OCI-M1 (cell line): ENCODE data around the gene FAM174A.
"Not testable (repeated sequence)": the region's sequence is repeated elsewhere in the genome, so short reads cannot be mapped to it uniquely, and the experiment has no call there.

ENCODE experiments used
- DNase-seq: peaks from one replicate; lab custom pipeline; 2025; lab: John Stamatoyannopoulos, UW

FAM174A gene

DNA sequence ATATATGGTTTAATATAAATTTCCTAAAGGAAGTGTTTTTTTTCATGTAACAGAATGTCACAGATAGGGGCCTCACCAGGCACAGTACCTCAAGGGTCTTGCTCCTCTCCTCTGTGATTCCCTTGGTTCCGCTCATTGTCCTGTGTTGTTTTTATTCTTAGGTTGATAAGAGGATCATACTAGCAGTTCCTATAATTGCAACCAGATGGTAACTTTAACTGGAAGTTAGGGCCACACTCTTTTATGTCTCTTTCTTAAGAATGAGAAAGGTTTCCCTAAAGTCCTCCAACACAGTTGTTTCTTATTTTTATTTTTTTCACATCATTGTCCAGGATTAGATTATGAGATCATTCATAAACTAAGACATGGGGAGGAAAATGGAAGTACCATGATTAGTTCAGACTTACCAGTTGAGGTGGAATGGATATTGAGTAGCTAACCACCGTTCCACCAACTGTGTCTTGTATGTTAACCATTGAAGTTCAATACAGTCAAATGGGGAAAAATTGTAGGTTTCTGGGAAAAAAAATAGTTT lies 41.1 kb downstream of the FAM174A start:
- no peak for DNase-seq

GRCh38 chr5:100577506-100577905 lies 42.3 kb downstream of the FAM174A start:
- DNase-seq = no peak

DNA sequence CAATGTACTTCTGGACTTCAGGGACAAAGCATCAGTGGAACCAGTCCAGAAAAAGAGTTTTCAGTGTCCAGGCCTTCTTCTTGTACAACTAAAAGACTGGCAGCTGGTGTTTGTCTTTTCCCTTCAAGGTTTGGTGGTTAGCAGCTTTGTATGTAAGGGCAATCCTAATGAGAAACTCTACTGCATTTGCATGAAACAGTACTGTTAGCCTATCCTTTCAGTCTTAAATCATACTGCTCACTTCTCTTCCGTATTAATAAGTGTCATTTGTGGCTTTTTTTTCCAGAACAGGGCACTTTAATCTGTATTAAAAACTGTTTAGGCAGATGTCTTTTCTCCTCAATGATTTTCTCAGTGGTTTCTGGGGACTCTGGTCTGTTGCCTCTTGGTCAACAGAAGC lies 48.9 kb downstream of the FAM174A start:
- no peak for DNase-seq

- no peak for DNase-seq
These were observed 49.7 kb downstream of the FAM174A start for GRCh38 chr5:100584889-100585288.

DNA sequence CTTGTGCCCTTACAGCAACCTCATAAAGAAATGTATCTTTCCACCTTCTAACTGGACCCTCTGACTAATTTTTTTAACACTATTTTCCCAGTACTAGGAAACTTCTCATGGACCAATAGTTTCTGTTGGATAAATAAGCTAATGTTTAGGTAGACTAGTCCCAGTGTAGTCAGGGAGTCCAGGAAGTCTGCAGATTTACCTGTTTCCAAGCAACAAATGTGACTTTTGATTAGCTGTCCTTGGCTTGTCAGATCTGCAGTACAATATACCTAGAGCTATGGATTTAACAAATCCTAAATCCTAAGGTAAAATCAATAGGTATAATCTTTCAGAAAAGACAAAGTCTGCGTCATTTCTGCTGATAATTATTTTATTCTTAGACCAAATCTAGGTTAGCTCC lies 55.7 kb downstream of the FAM174A start:
- no peak for DNase-seq

- peak; percentile 65 for DNase-seq
These were observed 60.1 kb downstream of the FAM174A start for GRCh38 chr5:100595152-100595811.

DNA sequence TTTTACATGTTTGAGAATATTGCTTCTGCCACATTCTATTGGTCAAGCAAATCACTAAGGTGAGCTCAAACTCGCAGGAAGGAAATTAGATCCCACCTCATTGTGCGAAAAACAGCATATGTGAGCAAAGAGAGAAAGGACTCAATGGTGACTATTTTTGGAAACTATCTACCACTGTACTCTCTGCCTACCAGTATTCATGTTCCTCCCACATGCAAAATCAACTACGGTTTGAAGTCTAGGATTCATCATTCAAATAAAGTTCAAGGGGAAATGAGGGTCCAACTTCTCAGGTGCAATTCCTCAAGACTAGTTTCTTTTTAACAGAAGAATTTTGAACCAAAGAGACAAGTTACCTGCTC lies 60.6 kb downstream of the FAM174A start:
- no peak for DNase-seq

DNA sequence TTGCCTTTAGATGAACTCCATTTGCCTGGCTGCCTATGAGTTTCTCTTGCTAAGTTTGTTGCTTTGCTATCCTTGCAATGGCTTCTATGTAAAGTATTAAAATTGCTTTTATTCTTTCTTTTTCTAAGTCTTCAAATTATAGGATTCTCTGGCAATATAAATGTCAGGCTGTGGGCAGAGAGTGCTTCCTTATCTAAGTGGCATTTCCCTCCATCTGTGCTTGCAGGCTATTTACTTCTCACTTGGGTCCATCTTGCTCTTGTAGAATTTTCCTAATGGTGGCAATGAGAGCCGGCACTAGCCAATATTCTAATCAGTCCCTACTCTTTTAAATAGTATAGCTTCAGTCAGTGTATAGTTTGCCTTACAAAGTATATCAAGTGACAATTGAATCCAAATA lies 63.3 kb downstream of the FAM174A start:
- no peak for DNase-seq

DNA sequence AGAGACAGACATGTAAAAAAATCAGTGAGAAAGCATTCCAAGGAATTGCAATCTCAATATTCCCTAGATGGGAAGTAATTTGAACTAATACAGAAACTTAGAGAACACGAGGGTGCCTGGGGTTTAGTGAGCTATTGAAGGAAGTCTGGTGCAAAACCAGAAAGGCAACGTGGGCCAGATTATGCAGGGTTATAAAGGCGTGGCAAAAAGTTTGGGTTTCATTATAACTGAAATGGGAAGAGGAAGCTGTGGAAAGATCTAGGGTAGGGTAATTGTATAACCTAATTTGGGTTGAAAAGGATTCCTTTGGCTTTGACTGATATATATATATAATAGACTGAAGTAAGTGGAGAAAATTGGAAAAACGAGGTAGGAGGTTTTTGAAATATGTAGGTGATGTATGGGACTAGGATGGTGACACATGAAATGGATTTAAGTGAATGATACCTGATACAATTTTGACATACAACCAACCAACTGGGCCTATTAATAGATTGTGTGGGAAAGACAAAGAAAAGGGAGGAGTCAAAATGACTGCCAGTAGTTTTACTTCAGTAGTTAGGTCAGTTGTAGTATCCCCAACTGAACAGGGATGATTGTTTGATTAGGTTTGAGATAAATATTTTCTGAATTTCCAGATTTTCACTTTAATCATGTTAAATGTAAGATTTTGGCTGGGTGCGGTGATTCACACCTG lies 65.3 kb downstream of the FAM174A start:
- peak; percentile 21 for DNase-seq

DNA sequence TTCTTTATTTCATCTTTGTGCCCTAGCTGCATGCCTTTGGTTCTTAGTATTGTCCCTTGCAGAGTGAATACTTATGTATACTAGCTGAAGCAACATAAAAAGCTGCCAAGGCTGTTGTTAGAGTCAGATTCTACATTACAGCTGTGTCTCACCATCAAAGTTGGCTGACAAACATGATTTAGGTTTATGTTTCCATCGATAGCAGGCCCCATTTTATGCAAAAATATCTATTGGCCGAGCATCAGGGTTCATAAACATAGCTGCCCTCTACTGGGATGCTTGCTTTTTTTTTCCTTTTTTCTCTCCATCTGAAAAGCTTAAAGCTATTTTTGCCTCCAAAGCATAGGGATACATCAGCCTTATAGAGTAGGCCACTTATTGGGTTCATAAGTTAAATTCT lies 68.0 kb downstream of the FAM174A start:
- DNase-seq = no peak

GRCh38 chr5:100604021-100604420 lies 68.8 kb downstream of the FAM174A start:
- DNase-seq = not testable (repeated sequence)

DNA sequence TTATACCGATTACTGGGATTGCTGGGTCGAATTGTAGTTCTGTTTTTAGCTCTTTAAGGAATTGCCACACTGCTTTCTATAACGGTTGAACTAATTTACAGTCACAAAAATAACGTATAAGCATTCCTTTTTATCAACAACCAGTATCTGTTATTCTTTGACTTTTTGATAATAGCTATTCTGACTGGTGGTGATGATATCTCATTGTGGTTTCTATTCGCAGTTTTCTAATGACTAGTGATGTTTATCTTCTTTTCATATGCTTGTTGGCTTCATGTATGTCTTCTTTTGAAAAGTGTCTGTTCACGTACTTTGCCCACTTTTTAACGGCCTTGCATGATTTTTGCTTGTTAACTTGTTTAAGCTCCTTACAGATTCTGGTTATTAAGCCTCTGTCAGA lies 74.4 kb downstream of the FAM174A start:
- DNase-seq = no peak

- no peak for DNase-seq
These were observed 79.1 kb downstream of the FAM174A start for GRCh38 chr5:100614308-100614707.

GRCh38 chr5:100615362-100615761 lies 80.2 kb downstream of the FAM174A start:
- DNase-seq = no peak

GRCh38 chr5:100616291-100616690 lies 81.1 kb downstream of the FAM174A start:
- DNase-seq = no peak

DNA sequence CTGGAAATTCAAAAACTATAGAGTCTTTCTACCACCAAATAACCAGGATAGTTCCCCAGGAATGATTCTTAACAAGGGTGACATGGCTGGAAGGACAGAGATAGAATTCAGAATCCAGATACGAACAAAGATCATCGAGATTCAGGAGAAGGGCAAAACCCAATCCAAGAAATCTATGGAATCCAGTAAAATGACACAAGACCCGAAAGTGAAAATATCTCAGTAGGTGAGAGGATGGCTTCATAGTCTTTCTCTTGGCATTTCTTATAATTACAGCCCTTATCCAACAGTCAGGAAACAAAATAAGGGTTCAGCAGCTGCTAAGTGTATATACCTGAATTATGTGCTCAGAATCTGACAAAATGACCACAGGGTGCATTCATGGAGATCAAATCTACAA lies 81.8 kb downstream of the FAM174A start:
- DNase-seq = no peak

DNA sequence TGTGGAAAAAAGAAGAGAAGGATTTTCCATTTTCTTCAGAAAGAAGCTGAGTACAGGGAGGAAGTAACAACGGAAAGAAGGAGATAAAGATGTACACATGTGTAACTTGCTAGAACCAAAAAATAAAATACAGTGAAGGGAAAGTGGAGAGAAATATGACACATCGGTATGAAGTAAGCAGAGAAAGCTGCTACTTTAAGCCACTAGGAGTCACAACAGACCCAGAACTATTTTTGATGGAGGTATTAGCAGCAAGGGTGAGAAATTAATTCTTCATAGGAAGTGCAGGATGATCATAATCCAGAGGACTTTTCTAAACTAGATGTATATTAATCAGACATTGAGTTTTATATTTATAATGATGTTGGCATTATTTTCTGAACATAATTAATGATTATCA lies 88.5 kb downstream of the FAM174A start:
- peak; percentile 44 for DNase-seq

DNA sequence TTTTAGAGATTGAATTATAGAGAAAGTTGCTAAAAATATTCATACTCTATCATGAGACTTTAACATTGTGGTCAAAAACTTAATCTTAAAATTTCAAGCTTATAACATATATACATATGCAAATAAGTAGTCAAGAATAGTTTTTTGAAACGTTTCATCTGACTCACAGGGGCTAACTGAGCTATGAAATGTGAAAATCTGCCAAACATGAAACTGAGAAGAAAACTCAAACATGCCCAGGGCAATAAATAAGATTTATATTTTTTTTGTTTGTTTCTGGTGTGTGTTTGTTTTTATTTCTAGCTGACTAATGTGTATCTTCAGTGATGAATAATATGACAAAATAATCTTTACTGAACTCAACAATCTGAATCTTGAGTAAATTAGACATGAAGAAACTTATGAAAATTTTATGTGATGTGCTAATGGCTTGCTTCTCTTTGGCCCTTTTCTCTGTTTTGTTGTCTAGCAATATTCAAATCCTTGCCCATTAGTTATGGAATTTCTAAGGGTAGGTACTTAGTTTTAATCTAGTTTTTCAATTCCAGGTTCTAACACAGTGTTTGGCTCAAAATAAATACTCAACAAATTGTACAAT lies 99.9 kb downstream of the FAM174A start:
- DNase-seq = no peak
